Ramos (cell line): ENCODE data around the gene L1CAM.

Experiments used
- in situ Hi-C: fragments of 300-500 bp; cut with MboI; formaldehyde crosslinking; loops from one replicate; pipeline ENCODE4 v1.14.3; 2022; ENCODE audit warnings: low sequenced_read_pairs; ENCODE audit not compliant: unreplicated experiment

The L1CAM gene, protein sequence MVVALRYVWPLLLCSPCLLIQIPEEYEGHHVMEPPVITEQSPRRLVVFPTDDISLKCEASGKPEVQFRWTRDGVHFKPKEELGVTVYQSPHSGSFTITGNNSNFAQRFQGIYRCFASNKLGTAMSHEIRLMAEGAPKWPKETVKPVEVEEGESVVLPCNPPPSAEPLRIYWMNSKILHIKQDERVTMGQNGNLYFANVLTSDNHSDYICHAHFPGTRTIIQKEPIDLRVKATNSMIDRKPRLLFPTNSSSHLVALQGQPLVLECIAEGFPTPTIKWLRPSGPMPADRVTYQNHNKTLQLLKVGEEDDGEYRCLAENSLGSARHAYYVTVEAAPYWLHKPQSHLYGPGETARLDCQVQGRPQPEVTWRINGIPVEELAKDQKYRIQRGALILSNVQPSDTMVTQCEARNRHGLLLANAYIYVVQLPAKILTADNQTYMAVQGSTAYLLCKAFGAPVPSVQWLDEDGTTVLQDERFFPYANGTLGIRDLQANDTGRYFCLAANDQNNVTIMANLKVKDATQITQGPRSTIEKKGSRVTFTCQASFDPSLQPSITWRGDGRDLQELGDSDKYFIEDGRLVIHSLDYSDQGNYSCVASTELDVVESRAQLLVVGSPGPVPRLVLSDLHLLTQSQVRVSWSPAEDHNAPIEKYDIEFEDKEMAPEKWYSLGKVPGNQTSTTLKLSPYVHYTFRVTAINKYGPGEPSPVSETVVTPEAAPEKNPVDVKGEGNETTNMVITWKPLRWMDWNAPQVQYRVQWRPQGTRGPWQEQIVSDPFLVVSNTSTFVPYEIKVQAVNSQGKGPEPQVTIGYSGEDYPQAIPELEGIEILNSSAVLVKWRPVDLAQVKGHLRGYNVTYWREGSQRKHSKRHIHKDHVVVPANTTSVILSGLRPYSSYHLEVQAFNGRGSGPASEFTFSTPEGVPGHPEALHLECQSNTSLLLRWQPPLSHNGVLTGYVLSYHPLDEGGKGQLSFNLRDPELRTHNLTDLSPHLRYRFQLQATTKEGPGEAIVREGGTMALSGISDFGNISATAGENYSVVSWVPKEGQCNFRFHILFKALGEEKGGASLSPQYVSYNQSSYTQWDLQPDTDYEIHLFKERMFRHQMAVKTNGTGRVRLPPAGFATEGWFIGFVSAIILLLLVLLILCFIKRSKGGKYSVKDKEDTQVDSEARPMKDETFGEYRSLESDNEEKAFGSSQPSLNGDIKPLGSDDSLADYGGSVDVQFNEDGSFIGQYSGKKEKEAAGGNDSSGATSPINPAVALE

GRCh38 chrX:153885968-153886903 lies at the start of gene L1CAM:
L1CAM (minus strand) TSS chrX:153886173; CDS start chrX:153875836, 10,337 bp downstream.
- in situ Hi-C loops = no loop called here

DNA sequence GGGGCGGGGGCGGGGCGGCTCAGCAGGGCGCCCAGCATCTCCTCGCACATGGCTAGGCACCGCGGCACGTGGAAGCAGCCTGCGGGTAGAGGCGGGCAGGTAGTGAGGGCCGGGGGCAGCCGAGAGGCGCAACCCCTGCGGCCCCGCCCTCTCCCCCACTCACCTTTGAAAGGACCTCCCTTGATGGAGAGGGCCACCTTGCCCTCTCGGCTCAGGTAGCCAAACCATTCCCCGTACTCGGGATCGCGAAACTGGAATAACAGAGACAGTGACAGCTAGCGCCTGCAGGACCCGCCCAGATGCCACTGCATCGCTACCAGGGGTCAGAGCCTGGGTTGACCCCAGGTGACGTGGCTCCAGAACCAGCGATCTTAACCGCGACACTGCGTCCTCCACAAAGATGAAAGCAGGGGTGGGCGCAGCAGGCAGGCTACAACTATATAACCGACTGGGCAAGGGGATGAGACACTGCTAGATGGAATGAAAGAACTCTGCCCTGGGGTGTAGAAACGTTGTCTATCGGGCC lies 49.4 kb upstream of the L1CAM start:
- in situ Hi-C loops = loop anchor here (10.0 kb wide), 1 partner anchor 141 kb away; the partner anchor contains the start of genes IDH3G and SSR4

DNA sequence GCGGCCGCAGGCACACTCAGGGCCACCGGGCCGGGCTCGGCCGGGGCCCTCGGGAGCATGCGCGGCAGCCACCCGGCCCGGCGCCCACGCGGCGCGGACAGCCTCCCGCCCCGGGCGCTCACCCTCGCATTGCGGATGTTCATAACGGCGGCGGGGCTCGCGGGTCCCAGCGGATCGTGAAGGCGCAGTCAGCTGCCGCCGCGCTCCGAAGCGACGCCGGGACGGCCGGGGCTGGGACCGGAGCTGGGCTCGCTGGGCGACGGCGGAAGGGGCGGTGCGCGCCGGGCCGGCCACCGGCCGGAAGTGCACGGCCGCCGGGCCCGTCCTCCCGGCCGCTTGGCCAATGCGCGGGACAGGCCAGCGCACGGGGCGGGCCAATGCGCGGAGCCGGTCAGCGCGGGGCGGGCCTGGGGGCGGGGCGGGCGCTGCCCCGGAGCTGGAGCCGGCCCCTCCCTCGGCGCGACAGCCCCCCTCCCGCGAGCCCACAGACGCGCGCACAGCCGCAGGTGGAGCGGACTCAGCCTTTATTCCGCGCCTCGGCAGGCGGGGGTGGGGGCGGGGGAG lies 48.9 kb upstream of the L1CAM start, which contains the start of gene NAA10:
Gene NAA10, minus strand, starts transcription at position 276 of the 564 bp plus-strand sequence. Its CDS starts 133 bp downstream, at position 143.
- in situ Hi-C loops = loop anchor here (10.0 kb wide), 1 partner anchor 140 kb away; the partner anchor contains the start of genes IDH3G and SSR4

GRCh38 chrX:153934148-153934761 lies 48.3 kb upstream of the L1CAM start:
- in situ Hi-C loops = loop anchor here (10.0 kb wide), 1 partner anchor 139 kb away; the partner anchor contains the start of genes IDH3G and SSR4

GRCh38 chrX:153933748-153934147 lies 47.8 kb upstream of the L1CAM start:
- in situ Hi-C loops = loop anchor here (10.0 kb wide), 1 partner anchor 139 kb away; the partner anchor contains the start of genes IDH3G and SSR4

DNA sequence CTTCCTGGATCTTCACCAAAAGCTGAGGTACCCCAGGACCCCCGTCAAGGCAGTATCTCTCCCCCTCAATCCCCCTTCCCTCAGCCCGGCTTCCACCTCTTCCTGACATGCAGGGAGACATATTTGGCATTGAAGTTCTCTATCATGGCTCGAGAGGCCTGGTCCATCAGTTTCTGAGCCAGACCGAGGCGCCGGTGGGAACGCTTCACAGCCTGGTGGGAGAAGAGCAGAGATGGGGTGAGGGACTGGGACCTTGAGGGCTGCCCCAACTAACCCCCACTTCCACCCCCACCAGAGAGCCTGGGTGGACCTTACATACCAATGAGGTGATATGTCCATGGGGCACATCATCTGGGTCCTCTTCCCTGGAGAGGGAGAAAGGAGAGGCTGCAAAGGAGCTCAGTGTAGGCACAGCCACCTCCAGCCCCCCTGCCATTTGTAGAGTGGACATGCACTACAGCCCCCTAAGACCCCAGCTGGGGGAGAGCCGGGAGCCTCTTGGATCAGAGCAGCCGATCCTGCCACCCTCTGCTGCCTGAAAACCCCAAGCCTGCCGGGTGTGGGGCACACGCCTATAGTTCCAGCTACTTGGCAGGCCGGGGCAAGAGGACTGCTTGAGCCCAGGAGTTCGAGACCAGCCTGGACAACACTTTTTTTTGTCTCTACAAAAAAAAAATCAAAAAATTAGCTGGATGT lies 46.4 kb upstream of the L1CAM start:
- in situ Hi-C loops = loop anchor here (10.0 kb wide), 1 partner anchor 138 kb away; the partner anchor contains the start of genes IDH3G and SSR4

DNA sequence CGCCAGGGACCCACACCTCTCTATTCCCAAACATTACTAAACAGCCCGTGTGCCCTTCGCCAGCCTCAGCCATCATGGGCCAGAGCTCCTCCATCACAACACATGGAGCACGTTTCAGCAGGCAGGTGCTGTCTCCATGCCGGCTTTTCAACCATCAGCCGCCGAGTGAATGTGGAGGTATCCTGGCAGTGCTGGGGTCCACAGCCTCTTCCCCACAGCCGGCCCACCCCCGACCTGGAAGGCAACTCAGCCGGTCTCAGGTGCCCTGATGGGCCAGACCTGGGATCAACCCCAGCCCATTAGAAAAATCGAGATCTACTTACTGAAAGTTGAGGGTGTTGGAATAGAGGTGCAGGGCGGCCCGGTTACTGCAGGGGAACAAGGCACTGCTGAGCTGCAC lies 45.8 kb upstream of the L1CAM start:
- in situ Hi-C loops = loop anchor here (10.0 kb wide), 1 partner anchor 137 kb away; the partner anchor contains the start of genes IDH3G and SSR4

- in situ Hi-C loops = loop anchor here (10.0 kb wide), 1 partner anchor 136 kb away; the partner anchor contains the start of genes IDH3G and SSR4
Measured at GRCh38 chrX:153931151-153931550, 45.2 kb upstream of the L1CAM start.

- in situ Hi-C loops = loop anchor here (10.0 kb wide), 1 partner anchor 135 kb away; the partner anchor contains the start of genes IDH3G and SSR4
Measured at GRCh38 chrX:153930011-153930910, 44.3 kb upstream of the L1CAM start.

DNA sequence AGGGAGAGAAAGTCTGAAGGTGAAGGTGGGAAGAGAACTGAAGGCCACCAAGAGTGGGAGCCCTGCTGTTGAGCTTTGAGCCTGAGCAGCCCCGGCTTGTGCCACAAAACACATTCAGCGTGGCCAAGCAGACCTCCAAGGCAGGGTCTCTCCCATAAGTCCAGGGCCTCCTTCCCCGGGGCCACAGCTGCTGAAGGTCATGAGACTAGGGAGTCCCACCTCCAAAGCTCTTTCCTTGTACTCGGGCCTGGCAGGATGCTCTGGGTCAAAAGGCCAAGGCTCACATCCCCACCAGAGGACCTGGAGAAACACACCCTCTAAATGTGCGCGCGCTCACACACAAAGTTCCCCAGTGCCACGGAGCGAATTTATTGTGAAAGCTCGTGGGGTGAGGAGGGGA lies 43.6 kb upstream of the L1CAM start:
- in situ Hi-C loops = no loop called here

DNA sequence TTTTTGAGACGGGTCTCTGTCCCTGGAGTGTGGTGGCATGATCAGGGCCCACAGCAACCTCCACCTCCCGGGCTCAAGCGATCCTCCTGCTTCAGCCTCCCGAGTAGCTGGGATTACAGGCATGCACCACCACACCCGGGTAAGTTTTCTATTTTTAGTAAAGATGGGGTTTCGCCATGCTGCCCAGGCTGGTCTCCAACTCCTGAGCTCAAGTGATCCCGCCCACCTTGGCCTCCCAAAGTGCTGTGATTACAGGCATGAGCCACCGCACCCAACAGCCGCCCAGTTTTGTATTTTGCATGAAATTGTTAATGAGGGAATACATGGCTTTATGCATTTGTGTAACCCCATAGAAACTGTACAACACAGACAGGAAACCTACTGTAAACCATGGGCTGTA lies 42.9 kb upstream of the L1CAM start:
- in situ Hi-C loops = no loop called here

GRCh38 chrX:153927922-153928760 lies 42.2 kb upstream of the L1CAM start:
- in situ Hi-C loops = no loop called here

DNA sequence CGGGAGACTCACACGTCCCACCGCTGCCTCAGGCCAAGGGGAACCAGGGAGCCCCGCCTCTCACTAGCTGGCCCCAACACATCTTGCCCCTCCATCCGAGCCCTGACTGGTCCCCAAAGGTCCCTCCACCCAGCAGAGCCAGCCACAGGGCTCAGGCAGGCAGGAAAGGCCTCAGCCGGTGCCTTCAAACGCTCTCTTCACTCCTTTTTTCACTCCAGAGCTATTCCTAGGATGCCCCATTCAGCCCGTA lies 41.6 kb upstream of the L1CAM start:
- in situ Hi-C loops = no loop called here

DNA sequence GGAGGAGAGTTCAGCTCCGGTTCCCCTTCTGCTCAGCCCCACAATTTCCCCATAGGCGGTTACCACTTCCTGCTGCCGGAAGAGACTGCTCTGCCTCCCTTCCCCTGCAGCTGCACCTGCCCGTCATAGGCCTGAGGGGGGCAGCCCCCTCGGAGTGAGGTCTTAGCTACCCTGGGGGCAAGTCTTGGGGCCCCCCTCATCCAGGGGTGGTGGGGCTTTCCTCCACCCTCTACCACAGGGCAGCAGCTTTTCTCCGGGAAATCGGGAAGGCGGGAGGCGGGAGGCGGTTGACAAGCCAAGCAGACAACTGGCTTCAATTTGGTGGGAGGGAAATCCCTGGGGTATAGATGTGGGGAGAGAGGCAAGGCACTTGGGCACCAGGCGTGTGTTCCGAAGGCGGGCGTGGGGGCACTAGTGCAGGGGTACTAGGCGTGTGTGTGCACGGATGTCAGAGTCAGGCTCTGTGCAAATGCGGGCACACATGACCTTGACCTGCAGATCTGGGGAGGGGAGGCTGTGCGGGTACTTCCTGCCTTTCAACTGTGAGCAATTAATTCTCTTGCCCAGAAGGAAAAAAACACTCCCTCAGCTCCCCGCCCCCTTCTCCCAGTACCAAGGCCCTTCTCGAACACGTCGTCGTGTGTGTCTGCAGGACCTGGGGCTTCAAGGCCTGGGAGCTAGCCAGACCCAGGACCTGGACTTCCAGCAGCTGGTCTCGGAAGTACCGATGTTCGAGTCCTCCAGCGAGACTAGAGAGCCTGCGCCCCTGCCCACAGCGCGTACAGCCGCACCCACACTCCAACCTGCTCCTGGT lies 41.1 kb upstream of the L1CAM start:
- in situ Hi-C loops = no loop called here

DNA sequence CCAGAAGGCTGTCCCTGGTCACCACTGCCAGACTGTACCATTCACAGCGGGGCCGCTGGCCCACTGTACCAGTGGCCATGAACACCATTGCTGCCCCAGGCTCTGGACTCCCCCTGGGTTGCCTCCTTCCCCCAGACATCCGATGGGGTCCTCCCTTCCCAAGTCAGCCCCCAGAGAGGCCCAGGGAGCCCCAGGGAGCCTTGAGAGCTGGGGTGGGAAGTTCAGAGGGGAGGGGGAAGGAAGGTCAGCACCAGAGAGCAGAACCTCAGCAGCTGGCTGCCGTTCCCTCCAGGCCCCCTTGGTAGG lies 40.5 kb upstream of the L1CAM start:
- in situ Hi-C loops = no loop called here
